IPS DF 4.7 (cell line): Measurements from ENCODE around the gene ARID5B.
"Not testable (repeated sequence)": the region's sequence is repeated elsewhere in the genome, so short reads cannot be mapped to it uniquely, and the experiment has no call there.

Experiments used
- DNase-seq: peaks from one replicate; pipeline ENCODE4 v3.0.0-alpha.2; 2013; ENCODE audit warnings: low spot score; ENCODE audit errors: extremely low read depth

Gene ARID5B

DNA sequence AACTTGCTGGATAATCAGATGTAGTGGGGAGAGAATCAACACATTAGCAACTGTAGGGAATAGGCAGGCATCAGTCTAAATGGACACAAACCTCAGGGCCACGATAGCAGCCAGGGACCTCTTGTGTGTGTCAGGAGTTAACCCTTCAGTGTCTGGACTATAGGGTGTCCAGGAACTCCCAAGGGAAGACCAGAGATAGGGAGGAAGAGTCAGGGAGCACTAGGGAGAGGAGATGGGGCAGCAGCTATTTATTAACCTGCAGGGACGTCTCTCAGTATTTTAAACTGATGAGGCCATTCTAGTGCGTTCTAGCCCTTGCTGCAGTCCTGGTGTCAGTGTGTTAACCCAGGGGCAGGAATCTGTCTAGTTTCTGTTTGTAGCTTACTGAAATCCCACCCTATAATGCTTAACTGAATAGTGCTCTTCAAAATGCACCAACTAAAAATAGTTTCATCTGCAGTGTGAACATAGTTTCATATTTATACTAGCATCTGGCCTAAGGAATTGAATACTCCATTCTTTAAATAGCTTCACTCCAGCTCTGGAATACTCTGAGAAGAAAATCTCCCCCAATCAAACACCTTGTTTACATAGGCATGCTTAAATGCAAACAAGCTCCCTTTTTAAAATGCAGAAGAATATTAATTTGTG lies 62.7 kb downstream of the ARID5B start:
- no peak for DNase-seq

- DNase-seq: no peak
Measured at GRCh38 chr10:61964949-61965702, 63.6 kb downstream of the ARID5B start.

DNA sequence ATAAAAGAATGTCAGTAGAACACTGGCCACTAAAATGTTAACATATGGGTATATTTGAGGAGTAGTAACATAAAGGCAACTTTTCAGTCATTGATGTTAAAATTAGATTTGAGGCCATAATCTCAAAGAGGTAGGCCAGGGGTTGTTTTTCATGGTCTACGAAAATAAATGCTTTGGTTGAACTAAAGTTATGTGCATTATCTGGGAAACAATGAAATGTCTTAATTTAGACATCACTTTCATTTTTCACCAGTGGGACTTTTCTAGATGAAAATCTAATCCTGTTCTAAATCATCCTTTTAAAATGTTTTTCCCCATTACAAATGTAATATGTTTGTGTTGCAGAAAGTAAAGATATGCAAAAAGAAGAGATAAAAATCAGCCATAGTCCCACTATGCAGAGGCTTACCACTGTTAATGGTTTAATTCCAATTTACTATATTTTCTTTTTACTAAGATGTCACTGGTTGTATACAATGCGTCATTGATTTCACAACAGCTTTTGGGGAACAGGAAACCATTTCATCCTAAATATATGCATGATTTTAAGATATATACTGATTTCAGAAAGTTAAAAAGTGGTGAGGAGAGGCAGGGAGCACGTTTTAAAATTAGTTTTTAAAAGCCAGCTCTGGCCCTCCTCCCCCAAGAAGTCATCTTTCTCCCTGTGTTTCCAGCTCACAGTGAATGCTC lies 64.3 kb downstream of the ARID5B start:
- DNase-seq: no peak

DNA sequence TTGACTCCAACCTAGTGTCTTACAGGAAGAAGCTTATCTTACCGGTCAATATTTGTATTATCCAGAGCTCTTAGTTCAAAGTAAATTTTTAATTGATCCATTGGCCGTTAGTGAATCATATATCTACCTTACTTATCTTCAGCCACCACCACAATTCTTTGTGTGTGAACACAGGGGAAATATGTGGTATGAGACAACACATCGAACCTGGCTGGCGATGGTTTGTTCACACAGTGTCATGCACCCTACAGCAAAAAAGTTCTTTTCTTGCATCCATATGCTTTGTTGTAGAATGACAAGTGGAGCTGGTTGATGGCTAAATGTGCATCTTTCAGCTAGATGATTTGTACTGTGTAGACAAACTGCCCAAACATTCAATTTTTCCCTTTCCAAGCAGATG lies 65.8 kb downstream of the ARID5B start:
- no peak for DNase-seq

DNA sequence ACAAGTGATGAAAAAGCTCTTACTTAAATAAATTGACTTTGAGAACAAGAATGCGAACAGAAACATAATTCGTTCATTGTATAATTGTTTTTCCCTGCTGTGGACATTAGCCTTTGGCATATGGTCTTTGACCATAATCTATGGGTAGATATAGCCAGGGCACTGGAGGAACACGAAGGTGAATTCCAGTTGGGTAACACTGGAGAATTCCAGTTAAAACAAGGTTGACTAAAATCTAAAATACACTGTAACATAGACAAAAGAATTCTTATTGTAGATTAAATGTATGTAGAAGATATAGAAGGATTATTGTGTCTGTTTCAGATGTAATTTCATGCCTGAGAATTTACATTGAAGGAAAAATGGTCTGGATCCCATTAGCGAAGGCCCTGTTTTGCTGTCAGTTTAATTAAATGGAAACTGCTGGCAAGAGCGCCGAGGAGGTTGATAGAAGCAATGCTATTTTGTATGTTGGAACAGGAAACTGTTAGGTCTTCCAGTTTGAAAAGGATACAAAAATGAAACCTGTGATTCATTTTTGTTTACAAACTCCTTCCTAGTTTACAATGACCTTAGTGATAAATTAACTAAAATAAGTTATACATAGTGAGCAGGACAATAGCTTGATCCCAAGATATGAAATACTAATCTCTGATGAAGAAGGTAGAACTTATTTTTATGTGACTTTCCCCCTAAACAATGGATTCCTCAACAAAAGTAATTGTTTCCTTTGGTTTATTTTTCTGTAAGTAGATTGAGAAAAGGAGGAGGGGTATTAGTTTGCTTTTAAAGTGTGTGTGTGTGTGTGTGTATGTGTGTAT lies 68.9 kb downstream of the ARID5B start:
- DNase-seq: no peak

DNA sequence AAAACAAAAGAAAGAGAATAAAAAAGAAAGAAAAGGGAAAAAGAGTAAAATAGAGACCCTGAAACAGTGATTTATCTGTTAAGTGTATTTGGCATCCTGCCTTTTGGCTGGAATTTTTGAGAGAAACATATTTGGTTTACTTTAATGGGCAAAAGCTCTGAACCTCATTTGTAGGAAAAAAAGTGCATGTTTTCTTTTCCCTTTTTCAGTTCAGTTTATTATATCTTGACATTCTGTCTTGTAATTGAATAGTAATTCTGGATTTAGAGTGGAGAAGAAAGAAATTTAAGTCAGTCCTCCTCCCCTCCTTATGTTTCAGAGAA lies 69.5 kb downstream of the ARID5B start:
- no peak for DNase-seq

DNA sequence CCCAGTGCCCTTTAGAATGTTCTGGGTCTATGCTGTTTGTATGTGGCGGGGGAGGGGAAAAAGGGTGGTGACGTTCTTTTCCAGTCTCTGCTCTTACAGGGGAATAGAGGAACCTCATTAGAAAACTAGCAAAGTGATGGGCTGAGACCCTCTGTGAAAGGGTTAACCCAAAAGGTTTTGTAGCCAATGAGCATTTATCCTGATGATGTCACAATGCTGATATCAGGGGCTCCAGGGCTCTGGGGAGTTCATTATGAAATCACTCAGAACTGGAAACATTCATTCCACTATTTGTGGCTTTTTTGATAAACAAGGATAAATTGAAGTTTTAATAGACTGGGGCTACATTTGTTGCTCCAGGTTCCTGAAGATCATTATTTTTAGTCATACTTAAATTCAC lies 71.7 kb downstream of the ARID5B start:
- no peak for DNase-seq

DNA sequence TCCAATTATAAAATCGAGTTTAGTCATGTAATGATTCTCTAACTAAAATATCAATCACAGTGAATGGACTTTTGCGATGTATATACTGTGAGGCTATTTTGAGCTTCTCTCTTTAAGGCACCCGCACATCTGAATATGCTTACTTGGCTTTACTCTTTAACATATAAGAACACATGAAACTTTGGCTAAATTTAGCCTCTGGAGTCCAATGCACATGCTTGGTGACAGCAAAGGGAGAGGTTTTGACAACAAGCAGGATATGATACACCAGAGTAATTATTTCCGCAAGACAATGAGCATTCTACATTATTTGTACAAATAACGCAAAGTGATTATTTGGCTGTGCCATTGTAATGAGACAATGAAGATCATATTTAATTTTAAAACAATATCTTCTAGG lies 72.4 kb downstream of the ARID5B start:
- no peak for DNase-seq

- DNase-seq: no peak
Measured at GRCh38 chr10:61974601-61975390, 73.3 kb downstream of the ARID5B start.

DNA sequence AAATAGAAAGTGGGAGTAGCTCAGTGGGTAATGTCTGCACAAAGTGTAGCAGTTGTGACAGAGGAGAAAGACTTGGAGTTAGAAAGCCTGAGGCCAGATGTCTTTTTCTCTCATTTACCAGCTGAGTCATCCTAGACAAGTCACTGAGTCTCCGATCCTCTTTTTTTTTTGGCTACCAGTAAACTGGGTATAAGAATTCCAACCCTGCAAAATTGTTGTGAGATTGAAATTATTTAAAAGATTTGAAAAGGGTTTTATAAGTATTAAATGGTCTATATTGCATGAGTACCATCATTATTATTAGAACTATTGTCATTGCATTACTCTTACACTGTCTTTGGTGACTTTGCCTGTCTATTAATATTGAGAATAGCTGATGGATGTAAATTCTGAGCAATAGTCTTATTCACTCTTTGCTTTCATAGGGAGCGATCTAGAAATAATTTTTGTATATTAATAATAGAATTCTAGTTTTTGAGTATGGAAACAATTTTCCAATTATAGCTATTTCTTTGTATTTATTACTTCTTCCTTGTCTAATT lies 74.0 kb downstream of the ARID5B start:
- no peak for DNase-seq

DNA sequence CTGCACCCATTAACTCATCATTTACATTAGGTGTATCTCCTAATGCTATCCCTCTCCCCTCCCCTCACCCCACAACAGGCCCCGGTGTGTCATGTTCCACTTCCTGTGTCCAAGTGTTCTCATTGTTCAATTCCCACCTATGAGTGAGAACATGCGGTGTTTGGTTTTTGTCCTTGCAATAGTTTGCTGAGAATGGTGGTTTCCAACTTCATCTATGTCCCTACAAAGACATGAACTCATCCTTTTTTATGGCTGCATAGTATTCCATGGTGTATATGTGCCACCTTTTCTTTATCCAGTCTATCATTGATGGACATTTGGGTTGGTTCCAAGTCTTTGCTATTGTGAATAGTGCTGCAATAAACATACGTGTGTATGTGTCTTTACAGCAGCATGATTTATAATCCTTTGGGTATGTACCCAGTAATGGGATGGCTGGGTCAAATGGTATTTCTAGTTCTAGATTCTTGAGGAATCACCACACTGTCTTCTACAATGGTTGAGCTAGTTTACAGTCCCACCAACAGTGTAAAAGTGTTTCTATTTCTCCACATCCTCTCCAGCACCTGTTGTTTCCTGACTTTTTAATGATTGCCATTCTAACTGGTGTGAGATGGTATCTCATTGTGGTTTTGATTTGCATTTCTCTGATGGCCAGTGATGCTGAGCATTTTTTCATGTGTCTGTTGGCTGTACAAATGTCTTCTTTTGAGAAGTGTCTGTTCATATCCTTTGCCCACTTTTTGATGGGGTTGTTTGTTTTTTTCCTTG lies 75.6 kb downstream of the ARID5B start:
- not testable (repeated sequence) for DNase-seq

- no peak for DNase-seq
Measured at GRCh38 chr10:61978965-61979364, 77.5 kb downstream of the ARID5B start.

DNA sequence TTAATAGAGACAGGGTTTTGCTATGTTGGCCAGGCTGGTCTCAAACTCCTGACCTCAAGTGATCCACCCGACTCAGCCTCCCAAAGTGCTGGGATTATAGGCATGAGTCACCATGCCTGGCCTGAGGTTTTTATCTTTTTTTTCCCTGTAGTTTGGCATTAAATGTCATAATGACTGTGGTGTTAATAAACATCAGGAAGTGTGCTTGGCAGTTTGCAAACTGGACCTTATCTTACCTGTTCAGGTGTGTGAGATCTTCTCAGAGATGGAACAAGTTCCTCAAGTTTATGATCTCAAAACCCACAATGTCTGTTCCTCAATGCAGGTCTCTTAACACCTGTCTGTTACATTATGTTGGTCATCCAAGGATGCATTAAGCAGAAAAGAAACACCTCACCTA lies 80.0 kb downstream of the ARID5B start:
- no peak for DNase-seq

DNA sequence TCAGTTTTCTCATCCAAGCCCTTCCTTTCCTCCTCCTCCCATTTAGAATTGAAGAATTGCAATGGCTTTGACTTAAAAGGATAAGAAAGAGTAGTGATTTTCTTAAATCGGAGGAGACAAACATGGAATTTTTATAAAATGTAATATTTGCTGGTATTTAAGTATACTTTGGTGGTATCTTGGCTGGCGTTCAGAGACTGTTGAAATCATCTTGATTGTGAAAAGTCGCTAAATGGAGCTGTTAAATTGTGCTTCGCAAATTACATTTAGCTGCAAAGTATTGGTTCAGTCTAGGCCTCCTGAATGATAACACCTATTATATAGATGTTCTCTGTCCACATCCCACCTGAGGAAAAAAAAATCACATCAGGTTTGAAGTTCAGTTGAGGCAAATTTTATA lies 81.8 kb downstream of the ARID5B start:
- DNase-seq: no peak

DNA sequence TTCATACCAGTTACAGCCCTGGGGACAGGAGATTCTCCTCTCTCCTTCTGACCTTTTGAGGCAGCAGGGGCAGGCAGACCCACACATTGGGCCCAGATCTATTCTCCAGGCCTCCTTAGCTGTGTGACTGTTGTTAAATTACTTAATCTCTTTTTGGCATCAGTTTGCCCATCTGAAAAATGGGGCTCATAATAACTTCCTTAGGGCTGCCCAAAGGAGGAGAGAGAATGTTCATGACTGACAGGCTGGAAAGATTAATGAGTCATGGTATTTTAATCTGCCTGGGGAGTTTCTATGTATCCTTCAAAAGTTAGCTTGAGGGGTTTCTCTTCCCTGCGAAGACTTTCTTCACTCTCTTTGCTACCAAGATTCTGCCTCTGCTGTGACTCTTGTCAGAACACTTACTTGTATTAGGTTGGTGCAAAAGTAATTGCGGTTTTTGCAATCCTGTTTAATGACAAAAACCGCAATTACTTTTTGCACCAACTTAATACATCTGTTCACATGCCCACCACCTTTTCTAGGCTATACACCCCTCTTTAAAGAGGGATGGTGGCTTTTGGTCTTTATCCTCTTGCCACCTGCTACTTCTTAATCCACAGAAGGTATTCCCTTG lies 83.4 kb downstream of the ARID5B start:
- DNase-seq: no peak

- DNase-seq: no peak
Measured at GRCh38 chr10:61985715-61986114, 84.2 kb downstream of the ARID5B start.

DNA sequence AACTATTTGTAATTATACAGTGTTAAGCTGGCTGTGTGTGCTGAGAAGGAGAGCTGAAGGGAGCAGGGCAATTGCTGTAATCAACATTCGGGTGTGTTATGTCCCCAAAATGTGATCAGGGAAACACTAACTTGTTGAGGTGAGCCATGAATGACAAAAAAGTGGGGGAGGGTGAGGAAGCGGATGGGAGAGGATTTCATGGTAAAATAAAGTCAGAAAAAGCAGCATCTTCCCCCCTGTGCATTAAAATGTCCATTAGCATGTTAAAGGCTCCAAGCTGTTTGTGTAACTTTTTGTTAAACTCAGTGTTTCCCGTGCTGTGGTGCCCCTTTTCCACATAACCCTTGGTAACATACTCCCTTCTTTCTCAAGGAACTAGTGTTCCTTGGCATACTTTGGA lies 84.9 kb downstream of the ARID5B start:
- DNase-seq: peak; percentile 11

GRCh38 chr10:61986788-61987492 lies 85.4 kb downstream of the ARID5B start:
- no peak for DNase-seq

DNA sequence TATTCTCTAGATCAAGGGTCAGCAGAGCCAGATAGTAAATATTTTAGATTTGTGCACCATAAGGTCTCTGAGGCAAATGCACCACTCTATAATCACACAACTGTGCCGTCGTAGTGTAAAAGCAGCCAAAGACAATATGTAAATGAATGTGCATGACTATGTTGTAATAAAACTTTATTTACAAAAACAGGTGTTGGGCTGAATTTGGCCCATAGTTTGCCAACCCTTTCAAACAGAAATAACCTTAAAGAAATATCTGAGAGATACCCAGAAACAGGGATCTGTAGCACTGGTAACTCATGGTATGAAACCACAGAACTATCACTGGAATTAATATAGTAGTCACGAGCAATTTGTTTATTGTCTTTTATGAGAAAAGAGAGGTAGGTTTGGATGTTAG lies 86.0 kb downstream of the ARID5B start:
- DNase-seq: no peak
